GM23248 (cell line): ENCODE measurements around the gene SPINT2.

Source experiments
- EZH2 ChIP-seq: fragments of 200-600 bp; sonication (generic); IDR thresholded peaks from 2 replicates; pipeline ENCODE4 v1.6.1; 2018; ENCODE audit warnings: antibody characterized with exemption, mild to moderate bottlenecking; ENCODE audit not compliant: insufficient read depth, poor library complexity, severe bottlenecking
- EZH2phosphoT487 ChIP-seq: fragments of 200-600 bp; sonication (generic); IDR thresholded peaks from 2 replicates; pipeline ENCODE4 v1.6.1; 2018; ENCODE audit warnings: antibody characterized with exemption, moderate library complexity, mild to moderate bottlenecking, low read depth; ENCODE audit not compliant: insufficient read depth

GRCh38 chr19:38326591-38326990, 62.2 kb downstream of the SPINT2 start:
- TF ChIP-seq EZH2phosphoT487 (no peak), EZH2 (no peak)
